ENCODE measurements around the gene AP1B1. TPM values are rescaled to one million over a fixed set of nuclear protein-coding genes. Genes with fewer than 3 reads are reported as not detected.

Gene AP1B1
- total and polyA plus RNA-seq, 2 of the 8 experiments (the other 6 are each of a cell fraction or from before 2014, with no cell fraction given), result 64.2 to 86.8 TPM

- TF ChIP-seq ATF2 (IDR thresholded peaks at IDR 0.05; ENCODE audit: low read length), result no peak
- no peak for TF ChIP-seq NANOG (IDR thresholded peaks at IDR 0.05; ENCODE audit: insufficient read depth, low read depth, low read length, poor library complexity, severe bottlenecking)
- no peak for TF ChIP-seq CBX5 (IDR thresholded peaks at IDR 0.05; ENCODE audit: low read depth, low read length)
- no peak for TF ChIP-seq EZH2 (IDR thresholded peaks at IDR 0.05; ENCODE audit: low read depth, low read length, severe bottlenecking)
- no peak for TF ChIP-seq EGR1 (IDR thresholded peaks at IDR 0.05; ENCODE audit: borderline replicate concordance, low read depth, low read length)
- TF ChIP-seq TAF7 (optimal IDR thresholded peaks at IDR 0.05; ENCODE audit: borderline replicate concordance, low read depth, low read length), result no peak
- no peak for TF ChIP-seq RBBP5 (IDR thresholded peaks at IDR 0.05; ENCODE audit: borderline replicate concordance, low read depth, low read length)
- no peak for TF ChIP-seq SIRT6 (IDR thresholded peaks at IDR 0.05; ENCODE audit: low read length)
- TF ChIP-seq TEAD4 (IDR thresholded peaks at IDR 0.05; ENCODE audit: low read depth, low read length), result no peak
Observed at GRCh38 chr22:29312218-29313125, 75.9 kb downstream of the AP1B1 start (continued).

Data from H1 (cell line).